Stomach (tissue), 4 donors: ENCODE data around the gene ZNRF2.

Experiments
- EP300 ChIP-seq: sonication (generic); formaldehyde crosslinking; IDR thresholded peaks from one replicate; pipeline ENCODE4 v1.6.1; 2017; ENCODE audit warnings: antibody characterized with exemption
- POLR2A ChIP-seq, 4 donors: fragments of 450-650 bp; IDR thresholded peaks; one replicate each; pipeline ENCODE4 v1.6.1; 2016; ENCODE audit warnings: antibody characterized with exemption in 4 of 4, control low read depth in 2 of 4, mild to moderate bottlenecking in 1 of 4, moderate library complexity in 1 of 4
- TF ChIP-seq, protein P1 (sequence below), 7 experiments: fragments of 450-650 bp in 4 of 7; fragments of 200-600 bp in 3 of 7; sonication (generic) in 3 of 7; IDR thresholded peaks; one replicate each; pipeline ENCODE4 v1.5.1; 2016 to 2019; ENCODE audit warnings: antibody characterized with exemption in 7 of 7, control low read depth in 2 of 7, mild to moderate bottlenecking in 1 of 7

GRCh38 chr7:30301751-30302150 is 17.4 kb downstream of the ZNRF2 start:
- TF ChIP-seq, protein P1, sequence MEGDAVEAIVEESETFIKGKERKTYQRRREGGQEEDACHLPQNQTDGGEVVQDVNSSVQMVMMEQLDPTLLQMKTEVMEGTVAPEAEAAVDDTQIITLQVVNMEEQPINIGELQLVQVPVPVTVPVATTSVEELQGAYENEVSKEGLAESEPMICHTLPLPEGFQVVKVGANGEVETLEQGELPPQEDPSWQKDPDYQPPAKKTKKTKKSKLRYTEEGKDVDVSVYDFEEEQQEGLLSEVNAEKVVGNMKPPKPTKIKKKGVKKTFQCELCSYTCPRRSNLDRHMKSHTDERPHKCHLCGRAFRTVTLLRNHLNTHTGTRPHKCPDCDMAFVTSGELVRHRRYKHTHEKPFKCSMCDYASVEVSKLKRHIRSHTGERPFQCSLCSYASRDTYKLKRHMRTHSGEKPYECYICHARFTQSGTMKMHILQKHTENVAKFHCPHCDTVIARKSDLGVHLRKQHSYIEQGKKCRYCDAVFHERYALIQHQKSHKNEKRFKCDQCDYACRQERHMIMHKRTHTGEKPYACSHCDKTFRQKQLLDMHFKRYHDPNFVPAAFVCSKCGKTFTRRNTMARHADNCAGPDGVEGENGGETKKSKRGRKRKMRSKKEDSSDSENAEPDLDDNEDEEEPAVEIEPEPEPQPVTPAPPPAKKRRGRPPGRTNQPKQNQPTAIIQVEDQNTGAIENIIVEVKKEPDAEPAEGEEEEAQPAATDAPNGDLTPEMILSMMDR (IDR thresholded peaks at IDR 0.05) = no peak
- TF ChIP-seq EP300 (no peak), POLR2A (IDR thresholded peaks at IDR 0.05) (no peak)
